HepG2 (cell line): ENCODE data around the gene SCAI. TPM values are rescaled to one million over a fixed set of nuclear protein-coding genes. Genes with fewer than 3 reads are reported as not detected.

Experiments
- ATAC-seq: fragments of 200-7000 bp; cut with Tn5 transposase; 3 replicates; pipeline ENCODE4 v1.9.1; 2020; ENCODE audit warnings: mild to moderate bottlenecking, moderate library complexity
- BruUV-seq: library from RNA; stranded (reverse); fragments of 400-500 nt; replicated peaks from 2 replicates; lab custom pipeline; 2021; lab: Mats Ljungman, UMichigan
- CTCF ChIA-PET: fragments of 300-600 bp; formaldehyde crosslinking; extraction: SDS; loops from one replicate; lab custom pipeline; 2021; ENCODE audit warnings: low total read pairs, inconsistent platforms, low intra/inter-chr PET ratio; lab: Yijun Ruan, JAX
- POLR2A ChIA-PET: fragments of 350-600 bp; sonication (Branson Sonifier 250); formaldehyde crosslinking; loops from one replicate; lab custom pipeline; 2020; ENCODE audit warnings: antibody characterized with exemption, inconsistent platforms; lab: Yijun Ruan, JAX
- DNase-seq: peaks from one replicate; pipeline ENCODE4 v3.0.0-alpha.2; 2015; ENCODE audit warnings: low spot score
- FAIRE-seq: peaks from 3 replicates; lab custom pipeline; 2011; peaks lifted over from hg19 to GRCh38; lab: Jason Lieb, UNC
- H2AFZ ChIP-seq: one replicate; pipeline ENCODE4 v1.6.1; 2011; ENCODE audit warnings: low read length, inconsistent platforms
- H3K27ac ChIP-seq: fragments of 300-600 bp; 3 replicates; pipeline ENCODE4 v1.8.0; 2011; ENCODE audit warnings: mixed run types, mild to moderate bottlenecking, mixed read lengths, low read length, inconsistent platforms; ENCODE audit not compliant: insufficient read depth; ENCODE audit errors: extremely low read length
- H3K27me3 ChIP-seq, 2 experiments: fragments of 200-600 bp in 1 of 2; 2 replicates in 1 of 2; 3 replicates in 1 of 2; pipeline versions ENCODE4 v1.6.0 to v1.8.0; 2011; ENCODE audit warnings: low read length in 2 of 2, mild to moderate bottlenecking in 2 of 2, moderate library complexity in 2 of 2, inconsistent platforms in 1 of 2; ENCODE audit not compliant: insufficient read depth in 2 of 2, control insufficient read depth in 1 of 2
- H3K36me3 ChIP-seq, 2 experiments: fragments of 200-600 bp in 1 of 2; replicated peaks in 1 of 2; 2 replicates in 1 of 2; 3 replicates in 1 of 2; pipeline versions ENCODE4 v1.5.1 to v1.8.0; 2011; ENCODE audit warnings: low read length in 2 of 2, inconsistent platforms in 1 of 2; ENCODE audit not compliant: insufficient read depth in 2 of 2, control insufficient read depth in 1 of 2
- H3K4me1 ChIP-seq: 2 replicates; pipeline ENCODE4 v1.5.1; 2012; ENCODE audit warnings: low read length, inconsistent platforms; ENCODE audit not compliant: insufficient read depth
- H3K4me2 ChIP-seq: 2 replicates; pipeline ENCODE4 v1.6.0; 2011; ENCODE audit warnings: low read depth, low read length, inconsistent platforms
- H3K4me3 ChIP-seq, 3 experiments: fragments of 200-600 bp in 1 of 3; sonication (generic), shearing (Covaris generic) in 1 of 3; replicated peaks in 1 of 3; 2 replicates each; pipeline ENCODE4 v1.5.1; 2011 to 2016; ENCODE audit warnings: low read length in 3 of 3, inconsistent platforms in 2 of 3, low read depth in 2 of 3, mild to moderate bottlenecking in 2 of 3, control low read depth in 1 of 3, mixed read lengths in 1 of 3; ENCODE audit not compliant: insufficient read depth in 1 of 3
- H3K79me2 ChIP-seq: one replicate; pipeline ENCODE4 v1.6.1; 2011; ENCODE audit warnings: low read length, inconsistent platforms; ENCODE audit not compliant: insufficient read depth
- H3K9ac ChIP-seq: 2 replicates; pipeline ENCODE4 v1.6.0; 2011; ENCODE audit warnings: mild to moderate bottlenecking, low read depth, low read length, inconsistent platforms; ENCODE audit not compliant: insufficient read depth
- H3K9me3 ChIP-seq: 2 replicates; pipeline ENCODE4 v1.5.1; 2012; ENCODE audit warnings: mild to moderate bottlenecking, low read length
- H4K20me1 ChIP-seq: 2 replicates; pipeline ENCODE4 v1.6.0; 2011; ENCODE audit warnings: inconsistent platforms, mild to moderate bottlenecking, low read length, moderate library complexity; ENCODE audit not compliant: insufficient read depth
- ATF2 ChIP-seq: sonication (generic); formaldehyde crosslinking; IDR thresholded peaks from 2 replicates; pipeline ENCODE4 v1.4.0; 2020; ENCODE audit warnings: missing genetic modification reagents
- BORCS8-MEF2B ChIP-seq: sonication (generic); formaldehyde crosslinking; IDR thresholded peaks from 2 replicates; pipeline ENCODE4 v1.8.0; 2022; ENCODE audit warnings: mild to moderate bottlenecking, missing genetic modification reagents
- DMAP1 ChIP-seq: IDR thresholded peaks from 2 replicates; pipeline ENCODE4 v1.6.1; 2016
- ELF3 ChIP-seq: IDR thresholded peaks from 2 replicates; pipeline ENCODE4 v1.6.1; 2016; ENCODE audit warnings: missing genetic modification reagents, missing compliant biosample characterization
- ETV5 ChIP-seq: IDR thresholded peaks from 2 replicates; pipeline ENCODE4 v1.6.1; 2018; ENCODE audit warnings: missing biosample characterization, missing genetic modification reagents, inconsistent platforms, borderline replicate concordance
- FOXJ3 ChIP-seq: sonication (generic); formaldehyde crosslinking; IDR thresholded peaks from 2 replicates; pipeline ENCODE4 v1.4.0; 2020; ENCODE audit warnings: missing genetic modification reagents, mild to moderate bottlenecking, borderline replicate concordance
- FOXP4 ChIP-seq: sonication (generic); formaldehyde crosslinking; IDR thresholded peaks from 2 replicates; pipeline ENCODE4 v1.4.0; 2020; ENCODE audit warnings: missing genetic modification reagents
- GATAD2A ChIP-seq: IDR thresholded peaks from 2 replicates; pipeline ENCODE4 v1.6.1; 2016
- HHEX ChIP-seq: IDR thresholded peaks from 2 replicates; pipeline ENCODE4 v1.6.1; 2016; ENCODE audit warnings: control low read depth
- IRX3 ChIP-seq: sonication (generic); formaldehyde crosslinking; IDR thresholded peaks from 2 replicates; pipeline ENCODE4 v1.8.1; 2023; ENCODE audit warnings: mild to moderate bottlenecking, low read depth, missing genetic modification reagents, borderline replicate concordance
- SOX5 ChIP-seq: IDR thresholded peaks from 2 replicates; pipeline ENCODE4 v1.6.1; 2016; ENCODE audit warnings: borderline replicate concordance
- SUZ12 ChIP-seq: fragments of 150-350 bp; IDR thresholded peaks from 2 replicates; pipeline ENCODE4 v1.6.1; 2014; ENCODE audit warnings: low read depth, low read length
- TCF7 ChIP-seq: sonication (generic); IDR thresholded peaks from 2 replicates; pipeline ENCODE4 v1.6.1; 2016; ENCODE audit warnings: antibody characterized with exemption, low read depth
- ZFP62 ChIP-seq: sonication (generic); formaldehyde crosslinking; IDR thresholded peaks from 2 replicates; pipeline ENCODE4 v1.4.0; 2020; ENCODE audit warnings: missing genetic modification reagents
- ZFP82 ChIP-seq: sonication (generic); formaldehyde crosslinking; IDR thresholded peaks from 2 replicates; pipeline ENCODE4 v1.5.1; 2020; ENCODE audit warnings: mild to moderate bottlenecking, missing genetic modification reagents, borderline replicate concordance
- ZGPAT ChIP-seq: IDR thresholded peaks from 2 replicates; pipeline ENCODE4 v1.6.1; 2016; ENCODE audit warnings: mild to moderate bottlenecking
- ZNF329 ChIP-seq: sonication (generic); formaldehyde crosslinking; IDR thresholded peaks from 2 replicates; pipeline ENCODE4 v1.9.0; 2021; ENCODE audit warnings: low read depth, mild to moderate bottlenecking, missing genetic modification reagents
- ZNF446 ChIP-seq: sonication (generic); formaldehyde crosslinking; IDR thresholded peaks from 2 replicates; pipeline ENCODE4 v1.5.0; 2020; ENCODE audit warnings: mild to moderate bottlenecking, missing genetic modification reagents
- ZNF543 ChIP-seq: sonication (generic); formaldehyde crosslinking; IDR thresholded peaks from 2 replicates; pipeline ENCODE4 v1.4.0; 2020; ENCODE audit warnings: mild to moderate bottlenecking, missing genetic modification reagents
- ZNF691 ChIP-seq: sonication (generic); formaldehyde crosslinking; IDR thresholded peaks from 2 replicates; pipeline ENCODE4 v1.4.0; 2020; ENCODE audit warnings: missing genetic modification reagents, low read depth, mild to moderate bottlenecking, borderline replicate concordance
- WGBS: methylation state at CpG from one replicate; pipeline ENCODE4 v1.1.6; 2017; ENCODE audit warnings: low lambda C conversion rate; 5-methylcytosine and 5-hydroxymethylcytosine counted together
- in situ Hi-C: cut with HindIII; loops from 2 replicates; pipeline ENCODE4 v1.10.0; 2017; ENCODE audit warnings: low pct_unique_long_range_greater_than_20kb; ENCODE audit not compliant: extremely low pct_ligation_motif_present
- intact Hi-C: fragments of 100-400 bp; cut with micrococcal nuclease; formaldehyde crosslinking; loops from one replicate; pipeline ENCODE4 v1.10.0; 2022; ENCODE audit not compliant: unreplicated experiment
- polyA plus RNA-seq, 8 experiments: library from polyadenylated mRNA; depleted of rRNA in 3 of 8; stranded (reverse) in 7 of 8; unstranded in 1 of 8; fragments of >200 nt; fragmentation: Illumina TruSeq in 4 of 8; extraction: Trizol in 4 of 8; gene quantifications; 2 replicates each; pipeline versions ENCODE4 v1.2.1 to v1.2.3, GENCODE V29; 2011 to 2016; ENCODE audit warnings: low read depth in 4 of 8, missing spikeins in 1 of 8, mixed read lengths in 1 of 8; ENCODE audit not compliant: insufficient read depth in 1 of 8
- total RNA-seq, 5 experiments: library from RNA; depleted of rRNA; stranded (reverse); fragments of >200 nt; fragmentation: Illumina TruSeq; extraction: Trizol; gene quantifications; 2 replicates each; pipeline ENCODE4 v1.2.3, GENCODE V29; 2016; ENCODE audit warnings: low read depth in 1 of 5

Gene SCAI
- total and polyA plus RNA-seq, 2 of the 13 experiments (the other 11 are each of a cell fraction or from before 2014, with no cell fraction given): 4.4 to 8.4 TPM

GRCh38 chr9:124950050-124950718 is 193.1 kb downstream of the SCAI start:
- BruUV-seq: no TSS peak
- H3K27me3 ChIP-seq: no peaks in the 10 kb centered on the region; a peak in 1 of 5 replicates
- peak overlapping the region; percentile 59 for H3K4me2 ChIP-seq
- peaks cover 27% of the 10 kb centered on the region for H3K4me1 ChIP-seq
- intact Hi-C loops (no loop called here), in situ Hi-C loops (no loop called here)
- peak overlapping the region; percentile 71 for H3K27ac ChIP-seq
- POLR2A ChIA-PET: interaction anchor here (1.1 to 2.4 kb wide), 4 partner anchors 9 to 291 kb away, joined by 3 to 14 read pairs (median 4); partner anchors contain the start of genes GOLGA1, HSPA5 and SCAI
- no peaks in the 10 kb centered on the region for H3K79me2 ChIP-seq
- CTCF ChIA-PET: no interaction called here
- H3K9me3 ChIP-seq: no peaks in the 10 kb centered on the region
- no peaks in the 10 kb centered on the region for H3K36me3 ChIP-seq
- peak overlapping the region in 1 of 3 experiments; percentile 2; a peak in 1 of 6 replicates for H3K4me3 ChIP-seq
- H4K20me1 ChIP-seq: no peaks in the 10 kb centered on the region
- FAIRE-seq (peak; percentile 87), DNase-seq (peak; percentile 71), ATAC-seq (peak; percentile 91)
- no peak overlapping the region for H3K9ac ChIP-seq
- H2AFZ ChIP-seq: no peak overlapping the region
- 3% methylated on average over 3 of the region's 3 CpGs for WGBS
- TF ChIP-seq SOX5 (CRISPR knock-in tag): peak; percentile 77
- TF ChIP-seq ZNF543 (CRISPR knock-in tag): 0 out of 2 replicates have a peak, but pooled peaks have one; percentile 45
- peak; percentile 25; the same call in 1 of the 2 replicates for TF ChIP-seq HHEX (CRISPR knock-in tag)
- TF ChIP-seq IRX3 (CRISPR knock-in tag): no peak
- TF ChIP-seq ELF3 (CRISPR knock-in tag): no peak
- TF ChIP-seq ETV5 (CRISPR knock-in tag): no peak; the same call in 1 of the 2 replicates
- TF ChIP-seq FOXJ3 (CRISPR knock-in tag): peak; percentile 85
- TF ChIP-seq BORCS8-MEF2B (CRISPR knock-in tag): no peak
- TF ChIP-seq SUZ12: no peak
- TF ChIP-seq ZNF446 (CRISPR knock-in tag): no peak
- peak; percentile 85 for TF ChIP-seq FOXP4 (CRISPR knock-in tag)
- peak; percentile 53; the same call in 1 of the 2 replicates for TF ChIP-seq ZGPAT (CRISPR knock-in tag)
- no peak for TF ChIP-seq ZFP62 (CRISPR knock-in tag)
- TF ChIP-seq ATF2 (CRISPR knock-in tag): 0 out of 2 replicates have a peak, but pooled peaks have one; percentile 35
- TF ChIP-seq TCF7: 0 out of 2 replicates have a peak, but pooled peaks have one; percentile 40
- TF ChIP-seq GATAD2A: peak; percentile 97
- no peak for TF ChIP-seq ZFP82 (CRISPR knock-in tag)
- no peak for TF ChIP-seq ZNF691 (CRISPR knock-in tag)
- TF ChIP-seq ZNF329 (CRISPR knock-in tag): no peak
- 0 out of 2 replicates have a peak, but pooled peaks have one; percentile 40 for TF ChIP-seq DMAP1 (CRISPR knock-in tag)
